ENCODE measurements around the gene RANBP17.
"Not testable (repeated sequence)": the region's sequence is repeated elsewhere in the genome, so short reads cannot be mapped to it uniquely, and the experiment has no call there.

The RANBP17 gene

DNA sequence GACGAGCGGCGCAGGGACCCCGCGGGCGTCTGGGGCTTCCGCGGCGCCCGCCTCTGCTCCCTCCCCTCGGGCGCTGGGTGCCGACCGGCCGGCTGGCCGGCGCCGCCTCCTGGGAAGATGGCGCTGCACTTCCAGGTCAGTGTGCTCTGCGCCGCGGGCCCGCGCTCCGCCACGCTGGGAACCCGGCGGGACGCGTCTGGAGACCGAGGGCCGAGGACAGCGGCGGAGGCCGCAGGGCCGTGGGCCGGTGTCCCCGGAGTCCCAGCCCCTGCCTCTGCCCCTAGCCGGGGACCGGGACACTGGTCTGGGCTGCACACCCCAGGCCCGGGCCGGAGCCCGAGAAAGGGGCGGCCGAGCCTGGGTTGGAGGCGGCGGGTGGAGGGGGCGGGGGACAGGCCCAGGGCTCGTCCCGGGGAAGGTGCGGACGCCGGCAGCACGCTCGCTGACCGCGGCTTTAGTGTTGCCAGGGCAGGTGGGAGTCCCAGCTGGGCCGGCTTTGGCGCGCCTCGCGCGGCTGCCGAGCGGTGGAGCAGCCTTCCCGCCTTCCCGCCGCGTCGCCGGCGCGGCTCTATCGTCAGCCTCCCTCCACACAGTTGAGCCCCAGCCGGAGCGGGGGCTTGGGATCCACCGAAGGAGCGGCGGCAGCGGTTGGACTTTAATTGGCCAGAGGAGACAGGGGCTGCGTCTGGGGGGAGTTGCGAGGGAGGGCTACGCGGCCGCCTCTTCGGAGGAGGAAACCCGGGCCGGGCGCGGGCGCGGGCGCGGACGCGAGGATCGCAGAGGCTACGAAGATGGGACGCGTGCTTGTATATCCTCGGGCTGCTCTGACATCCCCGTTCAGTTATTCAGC lies at the start of gene RANBP17:
Gene RANBP17 (plus strand): TSS at position 102 of the 850 bp plus-strand sequence.
- DNase-seq (ENCODE audit: insufficient read length, low spot score) (no peak), FAIRE-seq (no peak)

DNA sequence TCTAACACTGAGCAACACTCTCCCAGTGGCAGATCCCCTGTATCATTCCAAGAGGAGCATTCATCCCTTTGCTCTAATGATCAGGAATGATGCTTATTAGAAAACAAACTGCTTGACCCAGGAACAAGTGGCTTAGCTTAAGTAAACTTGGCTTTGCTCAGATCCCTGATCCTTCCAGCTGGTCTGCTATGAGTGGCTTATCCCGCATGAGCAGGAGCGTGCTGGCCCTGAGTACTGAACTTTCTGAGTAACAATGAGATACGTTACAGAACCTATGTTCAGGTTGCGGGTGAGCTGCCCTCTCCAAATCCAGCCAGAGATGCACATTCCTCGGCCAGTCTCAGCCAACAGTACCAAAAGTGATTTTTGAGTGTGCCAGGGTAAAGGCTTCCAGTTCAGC lies 48.6 kb upstream of the RANBP17 start:
- no peak for FAIRE-seq
- DNase-seq (ENCODE audit: insufficient read length, low spot score) = no peak

- DNase-seq (ENCODE audit: insufficient read length, low spot score) (no peak), FAIRE-seq (no peak)
Observed at GRCh38 chr5:170817195-170817594, 44.6 kb upstream of the RANBP17 start.

- FAIRE-seq (no peak), DNase-seq (ENCODE audit: insufficient read length, low spot score) (no peak)
Observed at GRCh38 chr5:170818232-170818631, 43.6 kb upstream of the RANBP17 start.

DNA sequence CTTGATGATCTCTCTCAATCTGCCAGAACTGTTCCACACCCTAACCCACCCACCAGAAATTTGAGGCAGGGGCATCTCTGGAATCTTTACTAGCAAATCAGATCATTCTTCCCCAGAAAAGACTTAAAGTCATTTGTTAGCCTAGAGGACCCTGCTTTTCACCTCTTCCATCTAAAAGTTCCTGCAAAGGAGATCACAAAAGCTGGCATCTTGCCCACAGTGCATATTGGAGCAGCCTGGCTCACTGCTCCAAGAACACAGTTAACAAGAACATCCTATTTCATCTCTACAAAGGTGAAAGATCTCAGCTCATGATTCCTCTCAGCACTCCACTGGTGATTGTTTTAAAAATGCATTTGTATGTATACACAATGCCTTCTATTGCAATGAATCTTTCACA lies 42.0 kb upstream of the RANBP17 start:
- DNase-seq (ENCODE audit: insufficient read length, low spot score) (no peak), FAIRE-seq (no peak)

- FAIRE-seq (no peak), DNase-seq (ENCODE audit: insufficient read length, low spot score) (no peak)
Observed at GRCh38 chr5:170821257-170821800, 40.5 kb upstream of the RANBP17 start.

GRCh38 chr5:170826117-170826516 lies 35.7 kb upstream of the RANBP17 start:
- DNase-seq (ENCODE audit: insufficient read length, low spot score) = no peak
- no peak for FAIRE-seq

- DNase-seq (ENCODE audit: insufficient read length, low spot score) = no peak
- no peak for FAIRE-seq
Observed at GRCh38 chr5:170832241-170832640, 29.6 kb upstream of the RANBP17 start.

GRCh38 chr5:170833981-170834380 lies 27.8 kb upstream of the RANBP17 start:
- not testable (repeated sequence) for FAIRE-seq; DNase-seq (ENCODE audit: insufficient read length, low spot score)

DNA sequence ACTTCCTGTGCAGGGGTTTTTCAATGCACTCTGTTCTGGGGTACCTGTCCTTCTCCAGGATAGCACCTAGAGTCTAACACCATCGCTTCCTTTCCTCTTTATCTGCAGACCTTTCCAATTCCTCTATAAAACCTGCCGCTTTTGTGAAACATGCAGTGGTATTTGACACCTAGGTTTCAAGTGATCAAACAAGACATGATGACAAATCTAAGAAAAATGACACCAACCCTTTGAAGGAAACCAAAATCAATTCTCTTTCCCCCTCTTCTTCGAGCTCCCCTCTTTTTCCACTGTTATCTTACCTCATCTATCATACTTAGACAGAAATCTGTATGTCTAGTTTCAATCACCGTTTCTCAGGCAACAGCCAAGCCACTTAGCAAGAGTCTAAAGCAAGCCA lies 25.6 kb upstream of the RANBP17 start:
- no peak for DNase-seq (ENCODE audit: insufficient read length, low spot score)
- no peak for FAIRE-seq

DNA sequence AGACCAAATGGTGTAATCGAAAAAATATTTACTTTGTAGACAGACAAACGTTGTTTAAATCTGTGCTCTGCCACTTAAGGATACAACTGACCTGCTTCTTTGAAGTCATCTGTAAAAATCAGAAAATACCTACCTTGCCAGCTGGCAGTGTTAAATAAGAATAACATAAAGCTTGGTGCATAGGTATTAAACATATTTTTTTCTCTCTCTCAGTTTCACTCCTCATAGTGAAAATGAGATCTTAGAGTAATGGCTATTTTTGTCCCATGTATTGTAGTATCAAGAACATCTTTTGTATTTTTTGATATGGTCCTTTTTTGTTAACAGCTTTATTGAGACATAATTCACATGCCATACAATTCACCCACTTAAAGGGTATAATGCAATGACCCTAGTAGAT lies 17.9 kb upstream of the RANBP17 start:
- FAIRE-seq (no peak), DNase-seq (ENCODE audit: insufficient read length, low spot score) (no peak)

DNA sequence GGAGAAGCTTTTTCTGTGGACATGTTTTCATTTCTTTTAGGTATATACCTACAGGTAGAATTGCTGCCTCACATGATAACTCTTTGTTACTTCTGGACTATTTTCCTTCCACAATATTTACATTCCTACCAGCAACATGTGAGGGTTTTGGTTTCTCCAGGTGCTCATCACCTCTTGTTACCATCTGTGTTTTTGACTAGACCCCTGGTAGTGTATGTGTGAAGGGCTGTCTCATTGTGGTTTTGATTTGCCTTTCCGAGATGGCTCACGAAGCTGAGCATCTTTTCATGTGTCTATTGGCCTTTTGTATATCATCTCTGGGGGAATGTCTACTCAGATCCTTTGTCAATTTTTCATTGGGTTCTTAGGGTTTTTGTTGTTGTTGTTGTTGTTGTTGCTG lies 17.2 kb upstream of the RANBP17 start:
- FAIRE-seq (no peak), DNase-seq (ENCODE audit: insufficient read length, low spot score) (no peak)

GRCh38 chr5:170846416-170846815 lies 15.4 kb upstream of the RANBP17 start:
- DNase-seq (ENCODE audit: insufficient read length, low spot score) (no peak), FAIRE-seq (no peak)

DNA sequence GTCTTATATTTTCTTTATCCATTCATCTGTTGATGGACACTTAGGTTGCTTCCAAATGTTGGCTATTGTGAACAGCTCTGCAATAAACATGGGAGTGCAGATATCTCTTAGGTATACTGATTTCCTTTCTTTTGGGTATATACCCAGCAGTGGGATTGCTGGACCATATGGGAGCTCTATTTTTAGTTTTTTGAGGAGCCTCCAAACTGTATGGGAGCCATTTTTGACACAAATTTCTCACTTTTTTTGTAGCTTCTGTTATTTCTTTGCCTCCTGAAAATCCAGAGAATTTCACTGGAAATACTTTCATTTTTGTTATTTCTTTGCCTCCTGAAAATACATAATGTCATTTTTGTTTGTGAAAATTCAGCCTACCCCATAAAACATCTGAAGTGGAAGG lies 15.0 kb upstream of the RANBP17 start:
- no peak for DNase-seq (ENCODE audit: insufficient read length, low spot score)
- no peak for FAIRE-seq

- FAIRE-seq = no peak
- DNase-seq (ENCODE audit: insufficient read length, low spot score) = no peak
Observed at GRCh38 chr5:170848033-170848432, 13.8 kb upstream of the RANBP17 start.

GRCh38 chr5:170849374-170849773 lies 12.4 kb upstream of the RANBP17 start:
- no peak for DNase-seq (ENCODE audit: insufficient read length, low spot score)
- no peak for FAIRE-seq

DNA sequence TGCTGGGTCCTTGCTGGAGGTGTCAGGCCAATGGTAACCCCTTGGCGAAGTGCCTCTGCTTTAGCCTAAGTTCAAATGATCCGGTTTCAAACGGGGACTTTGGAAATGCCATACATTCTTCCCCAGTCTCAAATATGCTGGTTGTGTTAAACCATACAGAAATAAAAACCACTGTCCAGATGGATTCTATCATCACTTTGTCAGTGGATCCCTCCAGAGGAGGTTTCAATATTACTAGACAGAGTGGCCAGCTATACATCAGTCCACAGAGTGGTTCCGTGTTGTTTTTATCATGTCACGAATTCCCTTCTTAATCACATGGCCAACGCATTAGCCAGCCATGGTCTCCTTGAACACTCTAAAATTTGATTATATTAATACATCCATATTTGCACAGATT lies 7.3 kb upstream of the RANBP17 start:
- DNase-seq (ENCODE audit: insufficient read length, low spot score) (no peak), FAIRE-seq (no peak)

GRCh38 chr5:170857066-170857465 lies 4.8 kb upstream of the RANBP17 start:
- DNase-seq (ENCODE audit: insufficient read length, low spot score) = no peak
- FAIRE-seq = peak; percentile 37

GRCh38 chr5:170860415-170860814 lies 1.4 kb upstream of the RANBP17 start:
- FAIRE-seq = no peak

GRCh38 chr5:170860818-170861666 lies 776 bp upstream of the RANBP17 start:
- FAIRE-seq (no peak), DNase-seq (ENCODE audit: insufficient read length, low spot score) (no peak)

More at GRCh38 chr5:170860415-170860814, 1.4 kb upstream of the RANBP17 start:
- DNase-seq (ENCODE audit: insufficient read length, low spot score) = no peak

GRCh38 chr5:170861667-170861916 lies 226 bp upstream of the RANBP17 start:
- DNase-seq (ENCODE audit: insufficient read length, low spot score) = no peak
- no peak for FAIRE-seq

- FAIRE-seq = no peak
- no peak for DNase-seq (ENCODE audit: insufficient read length, low spot score)
Observed at GRCh38 chr5:170863646-170864045, 1.8 kb downstream of the RANBP17 start.
